Thoracic aorta (tissue), 2 donors: ENCODE measurements around the gene PKN3. TPM values are rescaled to one million over a fixed set of nuclear protein-coding genes. Genes with fewer than 3 reads are reported as not detected.
A peak's percentile ranks its signal among the peaks of the same experiment; 100 is the strongest.

Experiments
- ATAC-seq: fragments of 150-250 bp; one replicate; pipeline ENCODE4 v1.8.0; 2017; ENCODE audit warnings: low read depth; ENCODE audit not compliant: insufficient number of reproducible peaks, low FRiP score
- DNase-seq: peaks from one replicate; pipeline ENCODE4 v3.0.0-alpha.2; 2020; ENCODE audit warnings: low spot score
- H3K27ac ChIP-seq, 2 donors: fragments of 200-600 bp; sonication (generic); 1 replicate in 1 of 2; 2 replicates in 1 of 2; pipeline ENCODE4 v1.5.1; 2016; ENCODE audit warnings: mild to moderate bottlenecking in 2 of 2, moderate library complexity in 2 of 2
- H3K27me3 ChIP-seq: fragments of 200-600 bp; sonication (generic); replicated peaks from 2 replicates; pipeline ENCODE4 v1.6.0; 2016; ENCODE audit warnings: mild to moderate bottlenecking; ENCODE audit not compliant: insufficient read depth
- H3K36me3 ChIP-seq: fragments of 200-600 bp; sonication (generic); one replicate; pipeline ENCODE4 v1.5.1; 2016
- H3K4me1 ChIP-seq, 2 donors: fragments of 200-600 bp; sonication (generic); 1 replicate in 1 of 2; 2 replicates in 1 of 2; pipeline versions ENCODE4 v1.5.1 to v1.6.0; 2016; ENCODE audit warnings: low read depth in 2 of 2, mild to moderate bottlenecking in 1 of 2; ENCODE audit not compliant: control insufficient read depth in 1 of 2
- H3K4me3 ChIP-seq: fragments of 200-600 bp; sonication (generic); 2 replicates; pipeline ENCODE4 v1.5.1; 2016; ENCODE audit warnings: mild to moderate bottlenecking
- H3K9me3 ChIP-seq: fragments of 200-600 bp; sonication (generic); 2 replicates; pipeline ENCODE4 v1.5.1; 2016
- total RNA-seq, 2 donors: library from RNA; depleted of rRNA; stranded (reverse); fragments of >200 nt; gene quantifications; one replicate each; pipeline versions ENCODE4 v1.1.0 to v1.2.3, GENCODE V29; 2016
- TF ChIP-seq, protein P1 (sequence below): fragments of 200-600 bp; sonication (generic); IDR thresholded peaks from one replicate; pipeline ENCODE4 v1.5.1; 2019; ENCODE audit warnings: antibody characterized with exemption

Gene PKN3
- total RNA-seq, 2 donors from 2014 or later: 4.4 to 4.7 TPM

DNA sequence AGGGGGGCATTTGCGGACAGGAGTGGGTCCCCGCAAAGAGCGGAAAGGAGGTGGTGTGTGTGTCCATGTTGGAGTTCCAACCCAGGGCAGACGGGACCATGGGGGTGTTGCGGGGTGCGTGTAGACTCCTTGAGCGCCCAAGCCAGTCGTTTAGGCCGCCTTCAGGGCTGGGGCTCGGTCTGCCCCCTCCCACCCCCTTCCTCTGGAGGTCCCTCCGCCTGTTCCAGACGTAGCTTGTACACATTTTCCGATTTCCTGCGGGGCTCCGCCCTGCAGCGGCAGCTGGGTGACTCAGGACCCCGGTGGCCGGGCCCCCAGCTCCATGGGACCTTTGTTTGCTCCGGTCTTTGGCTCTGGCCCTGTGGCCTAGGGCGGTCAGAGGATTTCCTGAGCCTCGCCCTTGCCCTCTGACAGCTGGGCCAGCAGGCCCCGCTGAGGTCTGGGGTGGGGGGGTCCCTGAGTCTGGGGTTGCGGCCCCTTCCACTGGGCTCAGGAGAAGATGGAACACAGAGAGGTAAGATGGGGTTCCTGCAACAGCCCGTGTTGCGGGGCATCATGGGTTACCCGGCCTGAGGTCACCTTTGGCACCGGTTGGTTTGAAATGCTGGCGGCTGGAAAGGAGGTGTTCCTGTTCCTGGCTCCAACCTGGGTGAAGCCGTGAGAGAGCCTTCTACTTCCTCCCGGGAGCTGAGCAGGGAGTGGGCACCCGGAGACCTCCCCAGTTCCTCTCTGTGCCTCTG, 1.5 kb downstream of the PKN3 start:
- TF ChIP-seq, protein P1, sequence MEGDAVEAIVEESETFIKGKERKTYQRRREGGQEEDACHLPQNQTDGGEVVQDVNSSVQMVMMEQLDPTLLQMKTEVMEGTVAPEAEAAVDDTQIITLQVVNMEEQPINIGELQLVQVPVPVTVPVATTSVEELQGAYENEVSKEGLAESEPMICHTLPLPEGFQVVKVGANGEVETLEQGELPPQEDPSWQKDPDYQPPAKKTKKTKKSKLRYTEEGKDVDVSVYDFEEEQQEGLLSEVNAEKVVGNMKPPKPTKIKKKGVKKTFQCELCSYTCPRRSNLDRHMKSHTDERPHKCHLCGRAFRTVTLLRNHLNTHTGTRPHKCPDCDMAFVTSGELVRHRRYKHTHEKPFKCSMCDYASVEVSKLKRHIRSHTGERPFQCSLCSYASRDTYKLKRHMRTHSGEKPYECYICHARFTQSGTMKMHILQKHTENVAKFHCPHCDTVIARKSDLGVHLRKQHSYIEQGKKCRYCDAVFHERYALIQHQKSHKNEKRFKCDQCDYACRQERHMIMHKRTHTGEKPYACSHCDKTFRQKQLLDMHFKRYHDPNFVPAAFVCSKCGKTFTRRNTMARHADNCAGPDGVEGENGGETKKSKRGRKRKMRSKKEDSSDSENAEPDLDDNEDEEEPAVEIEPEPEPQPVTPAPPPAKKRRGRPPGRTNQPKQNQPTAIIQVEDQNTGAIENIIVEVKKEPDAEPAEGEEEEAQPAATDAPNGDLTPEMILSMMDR: no peak
- H3K27ac ChIP-seq: no peak overlapping the region
- no peaks in the 10 kb centered on the region for H3K36me3 ChIP-seq
- H3K9me3 ChIP-seq: no peaks in the 10 kb centered on the region
- no peak for DNase-seq
- peak overlapping the region; percentile 85 for H3K4me3 ChIP-seq
- no peaks in the 10 kb centered on the region for H3K27me3 ChIP-seq
- peaks cover 0 to 8% of the 10 kb centered on the region in 2 donors for H3K4me1 ChIP-seq
- ATAC-seq: no peak

DNA sequence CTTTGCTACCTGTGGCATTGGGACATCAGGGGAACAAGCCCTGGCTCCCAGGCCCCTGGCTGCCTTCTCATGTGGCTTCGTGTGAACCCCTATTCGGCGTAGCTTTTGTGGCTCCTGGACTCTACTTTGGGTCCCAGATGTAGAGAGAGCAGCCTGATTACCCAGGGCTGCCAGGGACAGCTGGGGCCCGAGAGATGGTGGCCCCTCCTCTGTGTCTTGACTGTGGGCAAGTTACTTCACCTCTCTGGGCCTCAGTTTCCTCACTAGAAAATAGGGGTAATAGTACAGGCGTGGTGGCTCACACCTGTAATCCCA, 2.0 kb downstream of the PKN3 start:
- no peak overlapping the region for H3K4me3 ChIP-seq
- no peaks in the 10 kb centered on the region for H3K36me3 ChIP-seq
- TF ChIP-seq, protein P1: no peak
- DNase-seq (no peak), ATAC-seq (no peak)
- no peak overlapping the region for H3K27ac ChIP-seq
- H3K4me1 ChIP-seq: peaks cover 0 to 8% of the 10 kb centered on the region in 2 donors
- H3K9me3 ChIP-seq: no peaks in the 10 kb centered on the region
- no peaks in the 10 kb centered on the region for H3K27me3 ChIP-seq

GRCh38 chr9:128705051-128705965, 3.0 kb downstream of the PKN3 start:
- no peak overlapping the region for H3K27ac ChIP-seq
- TF ChIP-seq, protein P1: no peak
- no peaks in the 10 kb centered on the region for H3K36me3 ChIP-seq
- H3K9me3 ChIP-seq: no peaks in the 10 kb centered on the region
- no peak overlapping the region for H3K4me3 ChIP-seq
- DNase-seq (no peak), ATAC-seq (no peak)
- no peaks in the 10 kb centered on the region for H3K27me3 ChIP-seq
- H3K4me1 ChIP-seq: peaks cover 0 to 8% of the 10 kb centered on the region in 2 donors

DNA sequence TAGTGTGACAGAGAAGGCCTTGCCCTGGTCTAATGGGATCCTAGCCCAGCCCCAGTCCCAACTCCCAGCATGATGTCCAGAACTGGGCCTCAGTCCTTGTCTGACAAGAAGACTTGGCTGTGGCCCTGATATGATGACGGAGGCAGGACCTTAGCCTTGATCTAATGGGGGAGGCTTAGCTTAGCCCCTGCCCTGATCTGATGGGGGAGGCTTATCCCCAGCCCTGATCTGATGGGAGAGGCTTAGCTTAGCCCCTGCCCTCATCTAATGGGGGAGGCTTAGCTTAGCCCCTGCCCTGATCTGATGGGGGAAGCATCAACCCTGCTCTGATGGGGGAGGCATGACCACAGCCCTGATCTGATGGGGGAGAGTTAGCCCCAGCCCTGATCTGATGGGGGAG, 3.7 kb downstream of the PKN3 start:
- Histone ChIP-seq H3K27me3 (no peaks in the 10 kb centered on the region), H3K4me3 (no peak overlapping the region), H3K9me3 (no peaks in the 10 kb centered on the region), H3K4me1 (peaks cover 0 to 8% of the 10 kb centered on the region in 2 donors), H3K27ac (no peak overlapping the region), H3K36me3 (no peaks in the 10 kb centered on the region)
- DNase-seq (no peak), ATAC-seq (no peak)
- TF ChIP-seq, protein P1: no peak

DNA sequence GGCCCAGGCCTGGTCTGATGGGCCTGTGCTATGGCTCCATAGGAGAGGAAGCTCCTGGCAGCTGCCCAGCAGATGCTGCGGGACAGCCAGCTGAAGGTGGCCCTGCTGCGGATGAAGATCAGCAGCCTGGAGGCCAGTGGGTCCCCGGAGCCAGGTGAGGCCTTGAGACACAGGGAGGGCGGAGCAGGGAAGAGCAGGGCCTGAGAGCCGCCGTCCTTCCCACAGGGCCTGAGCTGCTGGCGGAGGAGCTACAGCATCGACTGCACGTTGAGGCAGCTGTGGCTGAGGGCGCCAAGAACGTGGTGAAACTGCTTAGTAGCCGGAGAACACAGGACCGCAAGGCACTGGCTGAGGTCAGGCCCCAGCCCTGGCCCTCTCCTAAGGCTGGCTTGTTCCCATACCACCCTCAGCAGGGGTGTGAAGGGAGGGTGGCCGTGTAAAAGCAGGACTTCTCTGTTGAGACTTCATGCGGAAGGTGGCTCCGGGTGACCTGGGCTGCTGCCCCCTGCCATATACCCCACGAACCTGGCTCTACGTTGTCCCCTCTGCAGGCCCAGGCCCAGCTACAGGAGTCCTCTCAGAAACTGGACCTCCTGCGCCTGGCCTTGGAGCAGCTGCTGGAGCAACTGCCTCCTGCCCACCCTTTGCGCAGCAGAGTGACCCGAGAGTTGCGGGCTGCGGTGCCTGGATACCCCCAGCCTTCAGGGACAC, 4.5 kb downstream of the PKN3 start:
- H3K4me1 ChIP-seq: peaks cover 0 to 8% of the 10 kb centered on the region in 2 donors
- no peak overlapping the region for H3K27ac ChIP-seq
- no peaks in the 10 kb centered on the region for H3K27me3 ChIP-seq
- no peak for DNase-seq
- H3K36me3 ChIP-seq: no peaks in the 10 kb centered on the region
- H3K4me3 ChIP-seq: no peak overlapping the region
- no peaks in the 10 kb centered on the region for H3K9me3 ChIP-seq
- ATAC-seq: no peak
- TF ChIP-seq, protein P1: no peak
